HepG2 (cell line): Measurements from ENCODE around the gene ZNRF3. TPM values are rescaled to one million over a fixed set of nuclear protein-coding genes. Genes with fewer than 3 reads are reported as not detected.

ENCODE experiments used
- ATAC-seq: fragments of 200-7000 bp; cut with Tn5 transposase; 3 replicates; pipeline ENCODE4 v1.9.1; 2020; ENCODE audit warnings: mild to moderate bottlenecking, moderate library complexity
- BruUV-seq: library from RNA; stranded (reverse); fragments of 400-500 nt; replicated peaks from 2 replicates; lab custom pipeline; 2021; lab: Mats Ljungman, UMichigan
- CTCF ChIA-PET: fragments of 300-600 bp; formaldehyde crosslinking; extraction: SDS; loops from one replicate; lab custom pipeline; 2021; ENCODE audit warnings: low total read pairs, inconsistent platforms, low intra/inter-chr PET ratio; lab: Yijun Ruan, JAX
- POLR2A ChIA-PET: fragments of 350-600 bp; sonication (Branson Sonifier 250); formaldehyde crosslinking; loops from one replicate; lab custom pipeline; 2020; ENCODE audit warnings: antibody characterized with exemption, inconsistent platforms; lab: Yijun Ruan, JAX
- DNase-seq: peaks from one replicate; pipeline ENCODE4 v3.0.0-alpha.2; 2015; ENCODE audit warnings: low spot score
- FAIRE-seq: peaks from 3 replicates; lab custom pipeline; 2011; peaks lifted over from hg19 to GRCh38; lab: Jason Lieb, UNC
- H2AFZ ChIP-seq: one replicate; pipeline ENCODE4 v1.6.1; 2011; ENCODE audit warnings: low read length, inconsistent platforms
- H3K27ac ChIP-seq: fragments of 300-600 bp; 3 replicates; pipeline ENCODE4 v1.8.0; 2011; ENCODE audit warnings: mixed run types, mild to moderate bottlenecking, mixed read lengths, low read length, inconsistent platforms; ENCODE audit not compliant: insufficient read depth; ENCODE audit errors: extremely low read length
- H3K27me3 ChIP-seq, 2 experiments: fragments of 200-600 bp in 1 of 2; 2 replicates in 1 of 2; 3 replicates in 1 of 2; pipeline versions ENCODE4 v1.6.0 to v1.8.0; 2011; ENCODE audit warnings: low read length in 2 of 2, mild to moderate bottlenecking in 2 of 2, moderate library complexity in 2 of 2, inconsistent platforms in 1 of 2; ENCODE audit not compliant: insufficient read depth in 2 of 2, control insufficient read depth in 1 of 2
- H3K36me3 ChIP-seq, 2 experiments: fragments of 200-600 bp in 1 of 2; replicated peaks in 1 of 2; 2 replicates in 1 of 2; 3 replicates in 1 of 2; pipeline versions ENCODE4 v1.5.1 to v1.8.0; 2011; ENCODE audit warnings: low read length in 2 of 2, inconsistent platforms in 1 of 2; ENCODE audit not compliant: insufficient read depth in 2 of 2, control insufficient read depth in 1 of 2
- H3K4me1 ChIP-seq: 2 replicates; pipeline ENCODE4 v1.5.1; 2012; ENCODE audit warnings: low read length, inconsistent platforms; ENCODE audit not compliant: insufficient read depth
- H3K4me2 ChIP-seq: 2 replicates; pipeline ENCODE4 v1.6.0; 2011; ENCODE audit warnings: low read depth, low read length, inconsistent platforms
- H3K4me3 ChIP-seq, 3 experiments: fragments of 200-600 bp in 1 of 3; sonication (generic), shearing (Covaris generic) in 1 of 3; replicated peaks in 1 of 3; 2 replicates each; pipeline ENCODE4 v1.5.1; 2011 to 2016; ENCODE audit warnings: low read length in 3 of 3, inconsistent platforms in 2 of 3, low read depth in 2 of 3, mild to moderate bottlenecking in 2 of 3, control low read depth in 1 of 3, mixed read lengths in 1 of 3; ENCODE audit not compliant: insufficient read depth in 1 of 3
- H3K79me2 ChIP-seq: one replicate; pipeline ENCODE4 v1.6.1; 2011; ENCODE audit warnings: low read length, inconsistent platforms; ENCODE audit not compliant: insufficient read depth
- H3K9ac ChIP-seq: 2 replicates; pipeline ENCODE4 v1.6.0; 2011; ENCODE audit warnings: mild to moderate bottlenecking, low read depth, low read length, inconsistent platforms; ENCODE audit not compliant: insufficient read depth
- H3K9me3 ChIP-seq: 2 replicates; pipeline ENCODE4 v1.5.1; 2012; ENCODE audit warnings: mild to moderate bottlenecking, low read length
- H4K20me1 ChIP-seq: 2 replicates; pipeline ENCODE4 v1.6.0; 2011; ENCODE audit warnings: inconsistent platforms, mild to moderate bottlenecking, low read length, moderate library complexity; ENCODE audit not compliant: insufficient read depth
- CREB3 ChIP-seq: sonication (generic); formaldehyde crosslinking; IDR thresholded peaks from 2 replicates; pipeline ENCODE4 v1.5.0; 2020; ENCODE audit warnings: missing genetic modification reagents
- JARID2 ChIP-seq: sonication (generic); formaldehyde crosslinking; IDR thresholded peaks from 2 replicates; pipeline ENCODE4 v1.8.1; 2023; ENCODE audit warnings: missing genetic modification reagents, inconsistent platforms; ENCODE audit not compliant: insufficient replicate concordance
- KDM5A ChIP-seq: fragments of 200-600 bp; sonication (generic); IDR thresholded peaks from 2 replicates; pipeline ENCODE4 v1.7.0; 2018; ENCODE audit warnings: antibody characterized with exemption, mild to moderate bottlenecking, low read length, borderline replicate concordance
- MED13 ChIP-seq: sonication (generic); formaldehyde crosslinking; IDR thresholded peaks from 2 replicates; pipeline ENCODE4 v1.5.0; 2020; ENCODE audit warnings: missing genetic modification reagents
- MTF2 ChIP-seq: sonication (generic); formaldehyde crosslinking; IDR thresholded peaks from 2 replicates; pipeline ENCODE4 v1.5.0; 2020; ENCODE audit warnings: missing genetic modification reagents, borderline replicate concordance
- POLR2G ChIP-seq: fragments of 200-400 bp; formaldehyde crosslinking; IDR thresholded peaks from 2 replicates; pipeline ENCODE4 v1.6.1; 2018; ENCODE audit warnings: mild to moderate bottlenecking, low read depth, low read length, moderate library complexity
- RBFOX2 ChIP-seq: fragments of 200-400 bp; formaldehyde crosslinking; IDR thresholded peaks from 2 replicates; pipeline ENCODE4 v1.6.1; 2017; ENCODE audit warnings: low read depth, mild to moderate bottlenecking, low read length
- RBM22 ChIP-seq: fragments of 200-400 bp; formaldehyde crosslinking; optimal IDR thresholded peaks from 2 replicates; pipeline ENCODE3; 2017; ENCODE audit warnings: mild to moderate bottlenecking, low read length, moderate library complexity
- STAT5B ChIP-seq: sonication (generic); formaldehyde crosslinking; IDR thresholded peaks from 2 replicates; pipeline ENCODE4 v1.4.0; 2020; ENCODE audit warnings: missing genetic modification reagents
- TRIM22 ChIP-seq: fragments of 450-650 bp; IDR thresholded peaks from 2 replicates; pipeline ENCODE4 v1.6.1; 2017
- ZNF780A ChIP-seq: sonication (generic); formaldehyde crosslinking; IDR thresholded peaks from 2 replicates; pipeline ENCODE4 v1.8.0; 2022; ENCODE audit warnings: mild to moderate bottlenecking, missing genetic modification reagents, moderate library complexity
- WGBS: methylation state at CpG from one replicate; pipeline ENCODE4 v1.1.6; 2017; ENCODE audit warnings: low lambda C conversion rate; 5-methylcytosine and 5-hydroxymethylcytosine counted together
- in situ Hi-C: cut with HindIII; loops from 2 replicates; pipeline ENCODE4 v1.10.0; 2017; ENCODE audit warnings: low pct_unique_long_range_greater_than_20kb; ENCODE audit not compliant: extremely low pct_ligation_motif_present
- intact Hi-C: fragments of 100-400 bp; cut with micrococcal nuclease; formaldehyde crosslinking; loops from one replicate; pipeline ENCODE4 v1.10.0; 2022; ENCODE audit not compliant: unreplicated experiment
- polyA plus RNA-seq, 8 experiments: library from polyadenylated mRNA; depleted of rRNA in 3 of 8; stranded (reverse) in 7 of 8; unstranded in 1 of 8; fragments of >200 nt; fragmentation: Illumina TruSeq in 4 of 8; extraction: Trizol in 4 of 8; gene quantifications; 2 replicates each; pipeline versions ENCODE4 v1.2.1 to v1.2.3, GENCODE V29; 2011 to 2016; ENCODE audit warnings: low read depth in 4 of 8, missing spikeins in 1 of 8, mixed read lengths in 1 of 8; ENCODE audit not compliant: insufficient read depth in 1 of 8
- total RNA-seq, 5 experiments: library from RNA; depleted of rRNA; stranded (reverse); fragments of >200 nt; fragmentation: Illumina TruSeq; extraction: Trizol; gene quantifications; 2 replicates each; pipeline ENCODE4 v1.2.3, GENCODE V29; 2016; ENCODE audit warnings: low read depth in 1 of 5

ZNRF3 gene
- total and polyA plus RNA-seq, 2 of the 13 experiments (the other 11 are each of a cell fraction or from before 2014, with no cell fraction given) = 20.3 to 36.7 TPM

- no peak overlapping the region for H3K9ac ChIP-seq
- intact Hi-C loops (loop anchor here (5.0 kb wide), 3 partner anchors 33 to 143 kb away; no protein-coding TSS in a partner anchor), in situ Hi-C loops (no loop called here)
- 0 out of 2 replicates have a peak, but pooled peaks have one; percentile 16 for TF ChIP-seq POLR2G
- no peak for TF ChIP-seq CREB3 (CRISPR knock-in tag)
- no peak for TF ChIP-seq KDM5A
- peak; percentile 50; the same call in 1 of the 2 replicates for TF ChIP-seq RBFOX2
- TF ChIP-seq RBM22 = peak; percentile 67
- no TSS peak for BruUV-seq
- no peak overlapping the region for H2AFZ ChIP-seq
- DNase-seq (no peak), ATAC-seq (no peak), FAIRE-seq (no peak)
- 75% methylated on average over 6 of the region's 6 CpGs for WGBS
- H3K4me2 ChIP-seq = peak overlapping the region; percentile 40
- no peak overlapping the region for H3K4me3 ChIP-seq
- peaks cover 3 to 27% of the 10 kb centered on the region in 2 experiments; a peak in 4 of 5 replicates for H3K36me3 ChIP-seq
- ChIA-PET CTCF (no interaction called here), POLR2A (interaction anchor here (0.8 to 1.6 kb wide), 2 partner anchors 31 kb away, joined by 3 to 4 read pairs; no protein-coding TSS in a partner anchor)
- no peaks in the 10 kb centered on the region for H3K9me3 ChIP-seq
- no peaks in the 10 kb centered on the region; a peak in 1 of 5 replicates for H3K27me3 ChIP-seq
- peaks cover 98% of the 10 kb centered on the region for H3K79me2 ChIP-seq
- H4K20me1 ChIP-seq = peaks cover 74% of the 10 kb centered on the region
- peaks cover 85% of the 10 kb centered on the region for H3K4me1 ChIP-seq
- H3K27ac ChIP-seq = no peak overlapping the region
Observed at GRCh38 chr22:28889478-28890024, 6.2 kb downstream of the ZNRF3 start.

GRCh38 chr22:28891156-28891733, 7.9 kb downstream of the ZNRF3 start:
- Histone ChIP-seq H2AFZ (no peak overlapping the region), H3K4me2 (peak overlapping the region; percentile 65), H3K4me1 (peaks cover 99% of the 10 kb centered on the region), H3K9ac (peak overlapping the region; percentile 34; the same call in 1 of the 2 replicates), H4K20me1 (peaks cover 76% of the 10 kb centered on the region), H3K27me3 (no peaks in the 10 kb centered on the region), H3K36me3 (peaks cover 5 to 32% of the 10 kb centered on the region in 2 experiments; a peak in 4 of 5 replicates), H3K27ac (peak overlapping the region; percentile 65), H3K79me2 (peaks cover 94% of the 10 kb centered on the region)
- CTCF ChIA-PET = no interaction called here
- FAIRE-seq (no peak), DNase-seq (no peak)
- in situ Hi-C loops = no loop called here
- POLR2A ChIA-PET = interaction anchor here (1.5 kb wide), 1 partner anchor 114 kb away, joined by 4 read pairs; no protein-coding TSS in a partner anchor
- 54% methylated on average over 2 of the region's 2 CpGs for WGBS
- BruUV-seq = TSS peak; percentile 76
- TF ChIP-seq STAT5B (CRISPR knock-in tag) = no peak
- TF ChIP-seq MED13 = no peak
- no peak for TF ChIP-seq JARID2 (CRISPR knock-in tag)
- TF ChIP-seq ZNF780A (CRISPR knock-in tag) = no peak
- TF ChIP-seq TRIM22 = no peak
- TF ChIP-seq MTF2 (CRISPR knock-in tag) = no peak
- TF ChIP-seq, all 625 proteins: peak for 0
- Histone ChIP-seq H3K4me3 (peak overlapping the region in 1 of 3 experiments; percentile 9; a peak in 1 of 6 replicates), H3K9me3 (no peaks in the 10 kb centered on the region)
- ATAC-seq = no peak
- intact Hi-C loops = loop anchor here (5.0 kb wide), 1 partner anchor 51 kb away; no protein-coding TSS in a partner anchor
